IPS-NIHi11 (cell line): ENCODE measurements around the gene NHERF2.
"Not testable (repeated sequence)": the region's sequence is repeated elsewhere in the genome, so short reads cannot be mapped to it uniquely, and the experiment has no call there.

ENCODE experiments used
- DNase-seq: peaks from one replicate; pipeline ENCODE4 v3.0.0; 2012; ENCODE audit warnings: mixed read lengths, low spot score

The NHERF2 gene

DNA sequence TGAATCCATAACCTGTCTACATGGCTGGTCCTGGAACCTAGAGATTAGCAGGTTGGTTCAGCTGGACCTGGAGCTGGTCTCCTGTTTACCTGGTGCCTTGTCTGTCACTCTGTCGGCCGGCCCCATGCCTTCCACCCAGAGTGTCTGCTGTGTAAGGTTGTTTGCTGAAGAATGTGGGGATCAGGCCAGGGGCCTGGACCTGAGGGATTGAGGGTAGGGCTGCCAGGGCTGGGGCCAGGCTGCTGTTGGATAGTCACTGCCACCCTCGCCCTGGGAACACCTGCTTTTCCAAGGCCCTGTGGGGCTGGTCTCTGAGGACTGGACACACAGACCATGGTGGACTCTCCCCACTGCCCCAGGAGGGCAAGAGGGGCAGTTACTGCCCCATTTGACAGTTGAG lies 1.4 kb downstream of the NHERF2 start:
- DNase-seq, result no peak

DNA sequence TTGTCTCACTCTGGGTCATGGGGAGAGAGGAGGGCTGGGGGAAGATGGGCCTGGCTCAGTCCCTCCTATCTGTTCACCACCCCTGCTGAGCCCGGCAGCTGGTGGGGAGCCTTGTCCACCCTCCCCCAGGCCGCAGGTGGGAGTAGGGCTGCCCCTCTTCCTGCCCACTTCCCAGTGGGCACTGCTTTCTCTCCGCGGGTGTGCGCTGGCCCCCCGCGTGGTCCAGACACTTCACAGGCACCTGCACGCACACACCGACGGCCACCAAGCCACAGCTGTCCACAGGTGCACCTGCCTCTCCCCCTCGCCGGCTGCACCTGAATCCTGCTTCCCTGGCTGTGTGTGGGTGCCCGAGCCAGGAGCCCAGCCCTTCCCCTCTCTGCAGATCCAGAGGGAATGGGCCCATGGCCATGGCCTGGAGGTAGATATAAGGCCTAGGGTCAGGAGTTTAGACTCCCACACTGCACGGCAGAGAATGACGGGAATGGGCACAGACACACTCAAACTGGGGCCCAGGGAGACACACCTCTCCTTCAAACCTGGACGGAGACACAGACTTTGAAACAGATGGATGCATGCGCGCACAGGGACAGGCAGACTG lies 2.0 kb downstream of the NHERF2 start:
- no peak for DNase-seq

DNA sequence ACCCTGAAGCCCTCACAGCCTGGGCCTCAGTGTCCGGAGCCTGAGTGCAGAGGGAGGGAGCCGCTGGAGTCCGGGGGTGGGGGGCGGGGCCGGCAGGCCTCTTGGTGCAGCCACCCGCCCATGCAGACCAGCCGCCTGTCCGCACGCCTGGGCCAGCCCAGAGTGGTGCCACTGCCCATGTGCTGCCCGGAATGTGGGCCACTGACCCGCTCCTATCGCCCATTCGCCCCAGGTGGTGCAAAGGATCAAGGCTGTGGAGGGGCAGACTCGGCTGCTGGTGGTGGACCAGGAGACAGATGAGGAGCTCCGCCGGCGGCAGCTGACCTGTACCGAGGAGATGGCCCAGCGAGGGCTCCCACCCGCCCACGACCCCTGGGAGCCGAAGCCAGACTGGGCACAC lies 2.6 kb downstream of the NHERF2 start:
- no peak for DNase-seq

DNA sequence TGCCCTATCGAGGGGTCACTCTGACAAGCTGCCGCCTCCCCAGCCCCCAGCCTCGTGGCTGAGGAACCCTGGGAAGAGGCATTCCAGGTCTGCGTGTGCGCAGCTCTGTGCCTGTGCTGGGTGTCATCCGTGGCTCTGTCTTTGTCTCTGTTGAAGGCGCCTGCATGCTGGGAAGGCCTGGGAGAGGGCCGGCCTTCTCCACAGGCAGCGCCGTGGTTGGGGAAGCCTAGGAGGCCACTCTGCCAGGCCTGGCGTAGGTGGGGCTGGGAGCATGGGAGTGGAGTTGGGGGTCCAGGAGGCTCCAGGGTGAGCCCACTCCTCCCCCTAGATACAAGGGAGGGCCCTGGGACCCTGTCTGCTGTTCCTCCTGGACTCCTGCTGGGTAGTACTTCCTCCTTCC lies 3.3 kb downstream of the NHERF2 start:
- DNase-seq, result no peak

DNA sequence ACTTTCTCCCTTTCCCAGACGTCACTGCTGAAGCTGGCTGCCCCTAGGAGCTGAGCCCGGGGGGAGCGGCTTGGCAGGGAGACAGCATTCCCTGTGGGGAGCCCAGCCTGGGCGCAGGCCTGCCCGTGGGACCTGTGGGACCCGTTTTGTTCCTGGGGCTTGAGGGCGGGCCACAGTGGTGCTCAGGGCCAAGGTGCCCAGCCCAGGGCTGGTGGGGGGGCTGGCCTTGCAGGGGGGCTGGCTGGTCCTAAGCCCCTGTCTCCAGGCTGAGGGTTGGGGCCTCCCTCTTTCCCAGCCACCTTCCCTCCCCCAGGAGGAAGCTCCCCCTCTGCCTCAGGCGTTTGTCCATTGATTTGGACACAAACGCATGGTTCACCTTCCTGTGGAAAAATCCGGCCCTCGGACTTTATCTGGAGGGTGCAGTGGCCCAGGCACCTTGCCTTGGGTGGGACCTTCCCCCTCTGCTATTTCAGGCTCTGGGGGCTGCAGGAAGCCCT lies 4.4 kb downstream of the NHERF2 start:
- DNase-seq, result no peak

DNA sequence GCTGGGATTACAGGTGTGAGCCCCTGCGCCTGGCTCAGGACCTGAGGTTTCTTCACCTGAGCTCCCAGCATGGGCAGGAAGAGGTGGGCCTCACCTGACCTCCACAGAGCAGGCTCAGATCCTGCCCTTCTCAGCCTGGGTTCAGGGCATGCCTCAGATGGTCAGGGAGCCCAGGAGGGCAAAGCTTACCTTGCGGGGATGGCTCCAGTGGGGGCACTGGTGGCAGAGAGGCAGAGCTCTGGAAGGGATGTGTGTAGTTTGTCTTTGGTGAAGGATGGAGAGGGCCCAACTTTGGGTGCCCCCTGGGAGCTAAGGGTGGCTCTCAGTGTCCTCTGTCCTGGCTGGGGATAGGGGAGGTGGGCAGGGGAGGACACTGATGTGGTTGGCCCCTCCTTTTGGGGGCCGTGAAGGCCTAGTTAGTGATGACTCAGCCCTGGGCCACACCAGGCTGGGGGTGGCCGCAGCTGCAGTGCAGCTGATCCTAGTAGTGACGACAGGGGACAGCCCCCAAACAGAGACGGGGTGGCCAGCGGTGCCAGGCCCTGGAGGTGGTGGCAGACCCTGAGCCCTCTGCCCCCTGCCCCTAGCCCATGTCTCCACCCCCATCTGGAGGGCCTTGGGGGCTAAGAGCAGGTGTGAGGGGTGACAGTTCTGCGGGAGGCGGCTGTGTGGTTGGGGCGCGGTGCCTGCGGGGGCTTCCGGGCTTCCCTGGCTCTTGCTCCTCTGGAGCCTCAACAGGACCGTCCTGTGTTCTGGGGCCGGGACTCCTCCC lies 5.8 kb downstream of the NHERF2 start:
- no peak for DNase-seq

DNA sequence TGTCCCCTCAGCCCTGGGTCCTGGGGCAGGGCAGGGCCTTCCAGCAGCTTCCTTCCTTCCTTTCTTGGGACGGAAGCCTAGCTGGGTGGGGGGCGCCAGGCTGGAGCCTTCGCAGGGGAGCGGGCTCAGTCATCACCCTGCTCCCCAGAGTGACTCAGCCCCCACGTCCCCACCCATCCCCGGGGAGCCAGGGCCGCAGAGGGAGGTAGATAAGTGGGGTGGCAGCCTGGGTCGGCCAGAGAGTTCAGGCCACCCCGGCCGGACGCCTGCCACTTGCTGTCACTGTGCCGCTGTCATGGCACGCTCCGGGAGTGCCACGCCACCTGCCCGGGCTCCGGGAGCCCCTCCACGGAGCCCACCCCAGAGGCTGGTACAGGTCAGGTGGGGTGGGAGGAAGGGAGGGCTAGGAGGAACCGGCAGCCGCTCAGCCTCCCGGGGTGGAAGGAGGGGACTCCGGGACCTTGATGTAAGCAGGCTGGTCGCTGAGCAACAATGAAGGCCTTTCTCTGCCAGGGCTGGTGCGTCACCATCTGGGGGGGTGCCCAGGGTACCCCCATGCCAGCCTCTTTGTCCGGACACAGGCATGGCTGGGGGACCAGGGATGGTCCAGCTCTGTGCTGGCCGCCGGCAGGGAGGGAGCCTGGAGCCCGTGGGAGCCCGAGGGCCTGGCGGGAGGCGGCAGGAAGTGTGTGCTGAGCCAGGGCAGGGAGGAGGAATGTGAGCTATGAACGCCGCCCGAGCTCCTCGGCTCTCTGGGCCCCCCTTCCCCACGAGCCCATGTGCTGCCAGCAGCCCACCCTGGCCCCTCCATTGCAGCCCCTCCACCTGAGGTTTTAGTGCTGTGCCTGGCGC lies 6.6 kb downstream of the NHERF2 start:
- peak; percentile 61 for DNase-seq

DNA sequence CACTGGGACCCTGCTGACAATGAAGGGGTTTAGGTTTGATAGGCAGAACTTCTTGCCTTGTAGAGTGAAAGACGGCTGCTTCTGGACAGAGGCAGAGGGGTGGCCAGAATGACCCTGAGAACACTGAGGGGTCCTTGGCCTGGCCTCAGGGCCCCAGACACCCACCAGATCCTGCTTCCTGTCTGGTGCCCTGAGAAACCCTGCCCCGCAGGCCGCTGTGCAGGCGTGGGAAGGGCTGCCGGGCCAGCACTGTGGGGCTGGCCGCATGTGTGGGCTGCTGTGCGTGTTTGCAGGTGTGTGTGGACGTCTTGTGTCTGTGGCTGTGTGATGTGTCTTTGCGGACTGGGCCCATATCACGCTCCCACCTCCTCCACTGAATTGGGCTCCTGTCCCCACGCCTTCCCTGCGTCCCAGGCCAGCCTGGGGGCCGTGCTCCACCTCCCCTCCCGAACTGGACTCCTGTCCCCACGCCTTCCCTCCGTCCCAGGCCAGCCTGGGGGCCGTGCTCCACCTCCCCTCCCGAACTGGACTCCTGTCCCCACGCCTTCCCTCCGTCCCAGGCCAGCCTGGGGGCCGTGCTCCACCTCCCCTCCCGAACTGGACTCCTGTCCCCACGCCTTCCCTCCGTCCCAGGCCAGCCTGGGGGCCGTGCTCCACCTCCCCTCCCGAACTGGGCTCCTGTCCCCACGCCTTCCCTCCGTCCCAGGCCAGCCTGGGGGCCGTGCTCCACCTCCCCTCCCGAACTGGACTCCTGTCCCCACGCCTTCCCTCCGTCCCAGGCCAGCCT lies 7.4 kb downstream of the NHERF2 start:
- not testable (repeated sequence) for DNase-seq

DNA sequence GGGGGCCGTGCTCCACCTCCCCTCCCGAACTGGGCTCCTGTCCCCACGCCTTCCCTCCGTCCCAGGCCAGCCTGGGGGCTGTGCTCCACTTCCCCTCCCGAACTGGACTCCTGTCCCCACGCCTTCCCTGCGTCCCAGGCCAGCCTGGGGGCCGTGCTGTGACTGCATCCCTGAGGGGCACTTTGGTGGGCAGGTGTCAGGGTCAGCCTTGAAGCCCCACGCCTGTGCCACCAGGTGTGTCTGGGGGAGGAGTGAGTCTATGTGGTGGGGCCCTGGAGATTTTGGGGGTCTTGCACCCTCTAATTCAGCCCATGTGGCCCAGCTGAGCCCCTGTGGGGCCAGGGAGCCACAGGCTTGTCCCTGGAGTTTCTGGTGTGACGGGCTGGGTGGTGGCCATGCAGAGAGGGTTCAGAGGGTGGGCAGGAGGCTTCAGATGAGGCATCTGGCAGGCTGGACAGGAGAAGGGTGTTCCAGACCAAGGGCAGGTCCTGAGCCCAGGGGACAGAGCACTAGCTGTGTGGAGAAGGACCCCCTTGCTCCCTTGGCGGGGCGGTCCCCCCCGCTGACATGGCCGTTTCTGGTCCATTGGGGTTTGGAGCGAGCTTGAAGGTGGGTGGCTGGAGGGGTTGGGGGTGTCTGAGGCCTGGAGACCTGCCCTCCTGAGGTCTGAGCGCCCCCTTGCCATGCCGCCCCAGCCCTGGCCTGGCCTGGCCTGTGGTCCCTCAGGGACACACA lies 8.2 kb downstream of the NHERF2 start:
- DNase-seq, result no peak

DNA sequence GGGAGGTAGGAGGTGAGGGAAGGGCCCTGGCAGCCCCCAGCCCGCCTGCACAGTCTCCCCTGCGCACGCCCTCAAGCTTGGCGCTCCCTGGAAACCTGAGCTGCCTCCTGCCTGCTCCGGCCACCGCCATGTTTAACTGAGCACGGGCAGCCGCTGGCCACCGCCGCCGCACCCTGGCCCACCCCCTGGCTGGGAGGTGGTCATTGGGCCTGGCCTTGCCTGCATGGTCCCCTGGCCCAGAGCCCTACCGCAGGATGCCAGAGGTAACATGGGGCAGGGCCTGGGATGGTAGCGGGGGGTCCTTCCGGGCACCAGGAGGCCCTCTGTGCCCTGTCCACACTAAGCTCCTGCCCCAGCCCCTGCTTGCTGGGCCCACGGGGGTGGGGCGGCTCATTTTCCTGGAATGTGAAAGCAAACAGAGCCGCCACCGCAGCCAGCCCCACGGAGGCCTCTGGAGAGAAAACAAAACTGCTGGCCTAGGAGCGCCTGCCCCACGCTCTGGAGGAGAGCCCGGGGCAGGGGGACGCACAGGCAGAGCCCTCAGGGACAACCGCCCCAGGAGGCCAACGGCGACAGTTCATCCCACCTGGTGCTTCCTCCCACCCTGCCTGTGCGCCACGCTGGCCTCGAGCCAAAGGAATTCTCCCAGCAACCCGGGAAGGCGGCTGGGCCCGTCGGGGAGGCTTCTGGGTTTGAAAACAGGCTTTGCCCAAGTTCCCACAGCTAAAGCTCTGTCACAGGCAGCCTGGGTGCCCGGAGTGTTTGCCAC lies 8.9 kb downstream of the NHERF2 start:
- DNase-seq, result peak; percentile 56

DNA sequence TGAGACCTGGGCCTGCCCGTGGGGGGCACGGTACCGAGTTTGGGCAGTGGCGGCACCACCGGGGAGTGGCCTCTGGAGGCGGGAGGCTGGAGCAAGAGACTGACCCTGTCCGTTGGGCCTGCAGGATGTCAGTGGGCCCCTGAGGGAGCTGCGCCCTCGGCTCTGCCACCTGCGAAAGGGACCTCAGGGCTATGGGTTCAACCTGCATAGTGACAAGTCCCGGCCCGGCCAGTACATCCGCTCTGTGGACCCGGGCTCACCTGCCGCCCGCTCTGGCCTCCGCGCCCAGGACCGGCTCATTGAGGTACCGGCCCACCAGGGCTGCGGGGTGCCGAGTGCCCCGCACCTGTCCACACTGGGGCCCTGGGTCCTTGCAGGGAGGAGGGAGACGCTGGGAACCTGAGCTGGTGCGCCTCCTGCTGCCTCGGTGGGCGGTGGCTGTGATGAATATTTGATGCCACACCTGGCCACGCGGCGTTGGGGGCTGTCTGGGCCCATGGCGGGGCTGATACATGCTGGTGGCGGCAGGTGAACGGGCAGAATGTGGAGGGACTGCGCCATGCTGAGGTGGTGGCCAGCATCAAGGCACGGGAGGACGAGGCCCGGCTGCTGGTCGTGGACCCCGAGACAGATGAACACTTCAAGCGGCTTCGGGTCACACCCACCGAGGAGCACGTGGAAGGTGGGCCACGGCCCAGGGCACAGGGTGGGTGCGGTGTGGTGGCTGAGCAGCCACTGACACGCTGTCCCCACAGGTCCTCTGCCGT lies 9.7 kb downstream of the NHERF2 start:
- DNase-seq, result no peak

DNA sequence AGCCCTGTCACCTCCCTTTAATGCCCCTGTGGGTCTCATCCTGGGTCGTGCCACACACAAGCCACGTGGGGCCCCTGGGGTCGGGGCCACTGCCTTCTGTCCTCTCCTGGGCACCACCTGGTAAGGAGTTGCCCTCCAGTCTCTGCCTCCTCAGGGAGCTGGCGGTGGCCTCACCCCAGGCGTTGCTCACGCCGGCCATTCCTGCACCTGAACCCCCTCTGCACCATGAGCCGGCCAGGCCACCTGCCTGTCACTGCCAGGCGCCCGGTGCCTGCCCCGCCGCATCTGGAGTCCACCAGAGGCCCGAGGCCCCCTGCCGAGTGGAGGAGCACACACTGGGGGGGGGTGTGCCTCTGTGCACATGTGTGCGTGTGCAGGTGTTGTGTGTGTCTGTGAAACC lies 10.4 kb downstream of the NHERF2 start:
- DNase-seq, result no peak

DNA sequence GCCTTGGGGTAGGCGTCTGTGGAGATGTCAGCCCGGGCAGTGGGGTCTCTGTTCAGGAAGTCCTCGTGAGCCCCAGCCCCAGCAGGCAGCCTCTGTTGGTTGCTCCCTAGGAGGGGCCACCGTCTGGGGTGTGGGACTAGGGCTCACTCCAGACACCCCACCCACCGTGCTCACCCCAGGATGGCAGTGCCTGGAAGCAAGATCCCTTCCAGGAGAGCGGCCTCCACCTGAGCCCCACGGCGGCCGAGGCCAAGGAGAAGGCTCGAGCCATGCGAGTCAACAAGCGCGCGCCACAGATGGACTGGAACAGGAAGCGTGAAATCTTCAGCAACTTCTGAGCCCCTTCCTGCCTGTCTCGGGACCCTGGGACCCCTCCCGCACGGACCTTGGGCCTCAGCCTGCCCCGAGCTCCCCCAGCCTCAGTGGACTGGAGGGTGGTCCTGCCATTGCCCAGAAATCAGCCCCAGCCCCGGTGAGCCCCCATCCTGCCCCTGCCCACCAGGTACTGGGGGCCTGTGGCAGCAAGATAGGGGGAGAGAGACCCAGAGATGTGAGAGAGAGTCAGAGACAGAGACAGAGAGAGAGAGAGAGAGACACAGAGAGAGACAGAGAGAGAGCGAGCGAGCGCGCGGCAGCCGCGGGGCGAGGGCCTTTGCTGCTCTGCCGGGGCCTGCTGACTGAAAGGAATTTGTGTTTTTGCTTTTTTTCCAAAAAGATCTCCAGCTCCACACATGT lies 11.1 kb downstream of the NHERF2 start:
- no peak for DNase-seq

DNA sequence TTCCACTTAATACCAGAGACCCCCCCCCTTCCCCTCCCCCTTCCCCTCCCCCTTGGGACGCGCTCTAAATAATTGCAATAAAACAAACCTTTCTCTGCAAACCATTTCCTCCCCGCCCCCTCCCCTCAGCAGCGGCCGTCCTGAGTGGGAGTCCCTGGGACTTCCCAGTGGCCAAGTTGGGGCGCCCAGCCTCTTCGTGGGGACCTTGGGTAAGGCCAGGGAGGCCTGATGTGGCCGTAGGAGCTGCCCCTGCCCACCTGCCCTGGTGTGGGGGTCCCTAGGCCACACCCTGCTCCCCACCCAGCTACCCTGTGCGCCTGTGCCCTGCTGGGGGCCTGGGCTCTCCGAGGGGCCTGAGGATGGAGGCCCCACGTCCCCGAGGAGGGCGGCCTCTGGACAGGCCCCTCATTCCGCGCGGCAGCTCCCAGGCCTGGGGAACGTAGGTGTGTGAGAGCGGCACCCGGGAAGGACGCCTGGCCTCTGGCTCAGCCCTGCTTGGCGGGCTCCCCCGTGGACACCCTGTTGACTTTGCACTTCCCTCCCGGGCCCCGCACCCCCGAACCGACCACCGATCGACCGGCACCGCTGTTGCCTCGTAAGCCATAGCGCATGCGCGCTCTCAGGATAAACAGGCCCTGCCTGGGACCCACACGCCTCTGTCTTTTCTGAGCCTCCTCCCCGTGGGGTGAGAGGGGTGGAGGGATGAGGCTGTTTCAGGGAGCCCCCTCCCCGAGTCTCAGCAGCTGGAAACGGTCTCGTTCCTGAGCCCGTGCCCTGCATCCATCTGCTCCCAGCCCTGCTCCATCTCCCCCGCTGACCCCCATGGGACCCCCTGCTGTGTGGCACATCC lies 11.9 kb downstream of the NHERF2 start:
- no peak for DNase-seq

DNA sequence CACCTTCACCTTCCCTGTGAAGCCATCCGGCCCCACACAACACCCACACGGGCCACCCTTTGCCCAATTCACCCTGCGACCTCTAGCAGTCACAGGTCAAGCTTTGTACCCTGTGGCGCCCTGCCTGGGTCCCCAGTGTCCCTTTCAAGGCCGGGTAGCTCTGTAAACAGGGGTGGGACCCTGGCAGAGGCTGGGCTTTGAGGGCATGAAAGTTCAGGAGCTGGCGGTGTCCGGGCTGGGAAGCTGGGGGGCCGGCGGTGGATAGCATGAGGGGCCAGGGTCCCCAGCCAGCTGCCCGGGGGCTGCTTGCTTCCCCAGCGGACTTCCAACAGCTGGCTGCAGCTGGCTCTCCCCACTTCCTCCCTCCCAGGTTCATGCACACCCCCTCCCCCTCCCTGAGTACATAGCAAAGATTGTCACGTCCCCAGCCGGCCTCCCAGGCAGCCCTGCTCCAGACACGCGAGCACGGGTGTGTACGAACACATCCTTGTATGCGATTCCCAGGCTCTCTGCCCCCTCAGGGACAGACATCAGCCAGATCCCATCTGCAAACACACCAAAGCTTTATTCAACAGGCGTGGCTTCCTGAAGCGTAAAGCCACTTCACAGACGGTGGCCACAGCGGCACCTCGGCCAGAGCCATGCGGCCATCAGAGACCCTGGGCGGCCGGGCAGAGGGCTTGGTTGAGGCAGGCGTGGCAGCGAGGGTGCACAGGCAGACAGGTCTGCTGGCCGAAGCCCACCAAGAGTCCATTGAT lies 12.8 kb downstream of the NHERF2 start:
- DNase-seq, result no peak

DNA sequence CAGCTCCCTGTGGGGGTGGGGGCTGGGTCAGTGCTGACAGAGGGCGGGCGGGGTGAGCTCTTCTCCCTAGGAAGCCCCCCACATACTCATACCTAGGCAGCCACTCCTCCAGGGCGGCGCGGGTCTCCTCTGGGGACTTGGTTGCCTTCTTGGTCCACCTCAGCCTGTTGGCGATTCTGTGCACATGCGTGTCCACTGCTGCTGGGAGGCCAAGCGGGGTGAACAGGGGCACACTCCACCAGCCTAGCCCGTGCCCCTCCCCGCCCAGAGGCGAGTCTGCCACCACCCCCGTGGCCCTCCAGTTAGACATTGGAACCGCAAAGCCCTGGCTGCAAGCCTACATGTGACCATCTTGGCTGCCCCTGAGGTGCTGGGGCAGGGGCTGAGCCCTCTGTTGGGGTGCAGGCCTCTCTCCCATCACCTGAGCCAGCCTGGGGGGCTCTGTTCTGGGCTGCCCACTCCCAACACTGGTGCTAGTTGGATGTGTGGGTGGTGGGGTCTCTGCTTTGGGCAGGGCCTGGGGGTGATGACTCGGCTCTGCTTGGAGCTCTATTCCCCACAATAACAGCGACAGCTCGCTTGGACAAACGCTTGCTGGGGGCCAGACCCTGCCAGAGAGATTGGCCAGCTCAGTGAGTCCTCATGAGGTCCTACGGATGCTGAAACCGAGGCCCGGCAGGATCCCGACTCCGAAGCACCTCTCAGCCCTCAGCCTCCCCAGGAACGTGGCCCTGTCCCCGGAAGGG lies 13.5 kb downstream of the NHERF2 start:
- DNase-seq, result no peak
